HCT116 (cell line): ENCODE measurements around the gene NXT1. TPM values are rescaled to one million over a fixed set of nuclear protein-coding genes. Genes with fewer than 3 reads are reported as not detected.

Experiments
- ATAC-seq: fragments of 200-7000 bp; cut with Tn5 transposase; 2 replicates; pipeline ENCODE4 v1.9.1; 2020; ENCODE audit warnings: mild to moderate bottlenecking, moderate library complexity
- BruUV-seq: library from RNA; stranded (reverse); fragments of 400-500 nt; replicated peaks from 2 replicates; lab custom pipeline; 2021; lab: Mats Ljungman, UMichigan
- CTCF ChIA-PET: fragments of 300-600 bp; sonication (Branson Sonifier 250); formaldehyde crosslinking; loops from one replicate; lab custom pipeline; 2021; ENCODE audit warnings: antibody characterized with exemption; lab: Charles Lee
- POLR2A ChIA-PET: fragments of 300-600, 350-600 bp; sonication (Branson Sonifier 250); formaldehyde crosslinking; loops from one replicate; lab custom pipeline; 2021; ENCODE audit warnings: antibody characterized with exemption; lab: Charles Lee
- RAD21 ChIA-PET, 2 experiments: fragments of 300-600 bp; sonication (Branson Sonifier 250); formaldehyde crosslinking; loops; one replicate each; lab custom pipeline; 2023; ENCODE audit warnings: low total read pairs in 2 of 2; ENCODE audit not compliant: uncharacterized antibody in 2 of 2, unreplicated experiment in 2 of 2, low non-redundant PET in 1 of 2; lab: Charles Lee
- DNase-seq: peaks from one replicate; pipeline ENCODE4 v3.0.0-alpha.2; 2010; ENCODE audit warnings: low read depth, low spot score
- H2AFZ ChIP-seq: fragments of 200-600 bp; shearing (Covaris generic), sonication (generic); 2 replicates; pipeline ENCODE4 v1.6.1; 2017; ENCODE audit warnings: low read depth, mixed run types, mixed read lengths, antibody characterized with exemption, low read length; ENCODE audit not compliant: poor library complexity, severe bottlenecking
- H3K27ac ChIP-seq: 2 replicates; pipeline ENCODE4 v1.5.1; 2012; ENCODE audit warnings: low read depth, low read length
- H3K27me3 ChIP-seq: fragments of 200-600 bp; sonication (generic); 2 replicates; pipeline ENCODE4 v1.6.1; 2016; ENCODE audit warnings: mixed run types, low read length, mixed read lengths; ENCODE audit not compliant: insufficient read depth
- H3K36me3 ChIP-seq, 2 experiments: fragments of 200-500 bp in 1 of 2; fragments of 200-600 bp in 1 of 2; sonication (Bioruptor generic) in 1 of 2; sonication (generic) in 1 of 2; 2 replicates each; pipeline versions ENCODE4 v1.5.1 to v1.6.1; 2014 to 2016; ENCODE audit warnings: low read length in 2 of 2, inconsistent platforms in 1 of 2, mixed read lengths in 1 of 2, mixed run types in 1 of 2; ENCODE audit not compliant: insufficient read depth in 2 of 2, control insufficient read depth in 1 of 2
- H3K4me1 ChIP-seq, 2 experiments: fragments of 200-600 bp in 1 of 2; sonication (generic) in 1 of 2; 2 replicates each; pipeline versions ENCODE4 v1.5.1 to v1.6.1; 2012 to 2017; ENCODE audit warnings: low read length in 2 of 2, inconsistent platforms in 1 of 2, mild to moderate bottlenecking in 1 of 2, mixed read lengths in 1 of 2, mixed run types in 1 of 2, moderate library complexity in 1 of 2; ENCODE audit not compliant: insufficient read depth in 2 of 2, control insufficient read depth in 1 of 2
- H3K4me2 ChIP-seq: fragments of 200-600 bp; sonication (generic); 2 replicates; pipeline ENCODE4 v1.6.1; 2017; ENCODE audit warnings: mixed run types, low read length, mixed read lengths
- H3K4me3 ChIP-seq, 2 experiments: fragments of 200-600 bp in 1 of 2; sonication (generic) in 1 of 2; replicated peaks in 1 of 2; 2 replicates each; pipeline ENCODE4 v1.5.1; 2011 to 2016; ENCODE audit warnings: low read length in 2 of 2, control low read depth in 1 of 2, low read depth in 1 of 2, mild to moderate bottlenecking in 1 of 2, mixed read lengths in 1 of 2, mixed run types in 1 of 2
- H3K79me2 ChIP-seq: fragments of 200-600 bp; sonication (generic); 2 replicates; pipeline ENCODE4 v1.6.1; 2017; ENCODE audit warnings: mild to moderate bottlenecking, mixed run types, low read length, moderate library complexity, mixed read lengths; ENCODE audit not compliant: insufficient read depth
- H3K9ac ChIP-seq: fragments of 200-600 bp; sonication (generic); 2 replicates; pipeline ENCODE4 v1.6.1; 2016; ENCODE audit warnings: low read length, mixed read lengths
- H3K9me2 ChIP-seq: fragments of 200-600 bp; sonication (generic), shearing (Covaris generic); 2 replicates; pipeline ENCODE4 v1.6.1; 2017; ENCODE audit warnings: mixed run types, mild to moderate bottlenecking, moderate library complexity; ENCODE audit not compliant: insufficient read depth
- H3K9me3 ChIP-seq, 2 experiments: fragments of 200-500 bp in 1 of 2; fragments of 200-600 bp in 1 of 2; sonication (Bioruptor generic) in 1 of 2; sonication (generic) in 1 of 2; 2 replicates each; pipeline ENCODE4 v1.6.1; 2014 to 2017; ENCODE audit warnings: low read length in 2 of 2, mixed read lengths in 2 of 2, inconsistent platforms in 1 of 2, low read depth in 1 of 2, mild to moderate bottlenecking in 1 of 2, mixed run types in 1 of 2, moderate library complexity in 1 of 2; ENCODE audit not compliant: control insufficient read depth in 1 of 2, insufficient read depth in 1 of 2
- H4K20me1 ChIP-seq: fragments of 200-600 bp; sonication (generic), shearing (Covaris generic); 2 replicates; pipeline ENCODE4 v1.6.1; 2017; ENCODE audit warnings: mixed run types, mild to moderate bottlenecking, moderate library complexity; ENCODE audit not compliant: insufficient read depth
- CBX3 ChIP-seq: IDR thresholded peaks from 2 replicates; pipeline ENCODE4 v1.6.1; 2012; ENCODE audit warnings: low read depth
- CEBPB ChIP-seq: IDR thresholded peaks from 2 replicates; pipeline ENCODE4 v1.6.1; 2012; ENCODE audit warnings: low read depth
- EGR1 ChIP-seq: IDR thresholded peaks from 2 replicates; pipeline ENCODE4 v1.6.1; 2012; ENCODE audit warnings: low read depth
- EZH2 ChIP-seq: fragments of 200-600 bp; sonication (generic); IDR thresholded peaks from 2 replicates; pipeline ENCODE4 v1.6.1; 2017; ENCODE audit warnings: antibody characterized with exemption, mixed run types
- EZH2phosphoT487 ChIP-seq: fragments of 200-600 bp; IDR thresholded peaks from 2 replicates; pipeline ENCODE4 v1.6.1; 2018; ENCODE audit warnings: antibody characterized with exemption, borderline replicate concordance
- FOSL1 ChIP-seq: IDR thresholded peaks from 2 replicates; pipeline ENCODE4 v1.6.1; 2012; ENCODE audit warnings: low read depth
- MAX ChIP-seq: IDR thresholded peaks from 2 replicates; pipeline ENCODE4 v1.6.1; 2012
- POLR2A ChIP-seq: IDR thresholded peaks from 2 replicates; pipeline ENCODE4 v1.7.0; 2011; ENCODE audit warnings: borderline replicate concordance; ENCODE audit not compliant: insufficient read depth, insufficient read length; ENCODE audit errors: extremely low read depth
- POLR2AphosphoS5 ChIP-seq: IDR thresholded peaks from 2 replicates; pipeline ENCODE4 v1.6.1; 2011; ENCODE audit warnings: mild to moderate bottlenecking, low read depth, low read length, moderate library complexity
- SRF ChIP-seq: IDR thresholded peaks from 2 replicates; pipeline ENCODE4 v1.6.1; 2012; ENCODE audit warnings: low read depth
- TCF7L2 ChIP-seq: IDR thresholded peaks from 2 replicates; pipeline ENCODE4 v1.7.0; 2011; ENCODE audit warnings: borderline replicate concordance, inconsistent platforms; ENCODE audit not compliant: insufficient read depth, insufficient read length; ENCODE audit errors: extremely low read depth
- ZFX ChIP-seq: fragments of 450-650 bp; IDR thresholded peaks from 2 replicates; pipeline ENCODE4 v1.6.1; 2017
- ZNF274 ChIP-seq: fragments of 200-500 bp; sonication (Bioruptor generic); IDR thresholded peaks from 2 replicates; pipeline ENCODE4 v1.6.1; 2014; ENCODE audit warnings: mild to moderate bottlenecking, low read depth, low read length, inconsistent platforms
- intact Hi-C: fragments of 100-400 bp; cut with micrococcal nuclease; formaldehyde crosslinking; loops from 2 replicates; pipeline ENCODE4 v1.10.0; 2022
- total RNA-seq: library from RNA; stranded (reverse); gene quantifications from one replicate; pipeline ENCODE4 v1.2.1, GENCODE V29; 2021; ENCODE audit not compliant: unreplicated experiment
- TF ChIP-seq, protein P1 (sequence below): IDR thresholded peaks from 2 replicates; pipeline ENCODE4 v1.6.1; 2011; ENCODE audit warnings: mild to moderate bottlenecking, low read length, moderate library complexity; ENCODE audit not compliant: insufficient replicate concordance; ENCODE audit errors: extremely low read depth
- TF ChIP-seq, protein P2 (sequence below), 3 experiments: fragments of 200-600 bp in 1 of 3; sonication (generic) in 1 of 3; IDR thresholded peaks in 2 of 3; conservative IDR thresholded peaks in 1 of 3; 2 replicates each; pipeline ENCODE4 v1.5.1; 2012 to 2017; ENCODE audit warnings: low read depth in 2 of 3, low read length in 2 of 3, antibody characterized with exemption in 1 of 3, borderline replicate concordance in 1 of 3, control low read depth in 1 of 3, mild to moderate bottlenecking in 1 of 3, mixed read lengths in 1 of 3, mixed run types in 1 of 3, moderate library complexity in 1 of 3; ENCODE audit not compliant: insufficient read depth in 1 of 3

The NXT1 gene
- total RNA-seq, 1 experiment from 2014 or later = 29.9 TPM

DNA sequence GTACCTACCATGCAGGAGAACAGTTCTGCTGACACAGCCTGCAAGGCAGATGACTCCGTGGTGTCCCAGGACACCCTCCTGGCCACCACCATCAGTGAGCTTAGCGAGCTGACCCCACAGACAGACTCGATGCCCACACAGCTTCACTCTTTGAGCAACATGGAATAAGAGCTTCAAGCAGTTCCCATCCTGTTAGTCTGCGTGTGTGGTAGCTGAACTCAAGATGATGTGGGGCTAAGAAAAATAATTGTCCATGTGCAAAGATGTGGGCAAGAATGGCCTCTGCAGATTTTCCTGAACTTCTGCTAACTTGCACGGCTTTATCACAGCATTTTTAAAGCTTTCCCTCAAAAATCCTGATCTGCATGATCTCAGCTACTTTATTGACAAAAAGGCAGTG lies 19.7 kb downstream of the NXT1 start:
- POLR2A ChIA-PET = no interaction called here
- no peak overlapping the region for H3K4me3 ChIP-seq
- no peaks in the 10 kb centered on the region for H3K27me3 ChIP-seq
- H3K4me1 ChIP-seq = peaks cover 0 to 5% of the 10 kb centered on the region in 2 experiments; a peak in 1 of 4 replicates
- peaks cover 32% of the 10 kb centered on the region for H3K79me2 ChIP-seq
- RAD21 ChIA-PET = no interaction called here
- no peak overlapping the region for H2AFZ ChIP-seq
- peaks cover 27 to 46% of the 10 kb centered on the region in 2 experiments; a peak in 3 of 4 replicates for H3K36me3 ChIP-seq
- no peak overlapping the region for H3K4me2 ChIP-seq
- no peaks in the 10 kb centered on the region; the same call in 1 of the 2 replicates for H4K20me1 ChIP-seq
- H3K27ac ChIP-seq = no peak overlapping the region
- no peak for DNase-seq
- H3K9me3 ChIP-seq = no peaks in the 10 kb centered on the region
- H3K9ac ChIP-seq = no peak overlapping the region
- no peak for ATAC-seq
- no peak for TF ChIP-seq MAX
- no peak for TF ChIP-seq CEBPB
- no peak for TF ChIP-seq EZH2
- TF ChIP-seq, protein P1, sequence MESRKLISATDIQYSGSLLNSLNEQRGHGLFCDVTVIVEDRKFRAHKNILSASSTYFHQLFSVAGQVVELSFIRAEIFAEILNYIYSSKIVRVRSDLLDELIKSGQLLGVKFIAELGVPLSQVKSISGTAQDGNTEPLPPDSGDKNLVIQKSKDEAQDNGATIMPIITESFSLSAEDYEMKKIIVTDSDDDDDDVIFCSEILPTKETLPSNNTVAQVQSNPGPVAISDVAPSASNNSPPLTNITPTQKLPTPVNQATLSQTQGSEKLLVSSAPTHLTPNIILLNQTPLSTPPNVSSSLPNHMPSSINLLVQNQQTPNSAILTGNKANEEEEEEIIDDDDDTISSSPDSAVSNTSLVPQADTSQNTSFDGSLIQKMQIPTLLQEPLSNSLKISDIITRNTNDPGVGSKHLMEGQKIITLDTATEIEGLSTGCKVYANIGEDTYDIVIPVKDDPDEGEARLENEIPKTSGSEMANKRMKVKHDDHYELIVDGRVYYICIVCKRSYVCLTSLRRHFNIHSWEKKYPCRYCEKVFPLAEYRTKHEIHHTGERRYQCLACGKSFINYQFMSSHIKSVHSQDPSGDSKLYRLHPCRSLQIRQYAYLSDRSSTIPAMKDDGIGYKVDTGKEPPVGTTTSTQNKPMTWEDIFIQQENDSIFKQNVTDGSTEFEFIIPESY = no peak
- TF ChIP-seq EGR1 = no peak
- TF ChIP-seq EZH2phosphoT487 = no peak
- TF ChIP-seq CBX3 = no peak
- TF ChIP-seq POLR2A = no peak
- TF ChIP-seq TCF7L2 = no peak
- no peak for TF ChIP-seq ZFX
- no peak for TF ChIP-seq POLR2AphosphoS5
- no peak for TF ChIP-seq ZNF274
- TF ChIP-seq FOSL1 = no peak
- TF ChIP-seq SRF = no peak
- TF ChIP-seq, protein P2, sequence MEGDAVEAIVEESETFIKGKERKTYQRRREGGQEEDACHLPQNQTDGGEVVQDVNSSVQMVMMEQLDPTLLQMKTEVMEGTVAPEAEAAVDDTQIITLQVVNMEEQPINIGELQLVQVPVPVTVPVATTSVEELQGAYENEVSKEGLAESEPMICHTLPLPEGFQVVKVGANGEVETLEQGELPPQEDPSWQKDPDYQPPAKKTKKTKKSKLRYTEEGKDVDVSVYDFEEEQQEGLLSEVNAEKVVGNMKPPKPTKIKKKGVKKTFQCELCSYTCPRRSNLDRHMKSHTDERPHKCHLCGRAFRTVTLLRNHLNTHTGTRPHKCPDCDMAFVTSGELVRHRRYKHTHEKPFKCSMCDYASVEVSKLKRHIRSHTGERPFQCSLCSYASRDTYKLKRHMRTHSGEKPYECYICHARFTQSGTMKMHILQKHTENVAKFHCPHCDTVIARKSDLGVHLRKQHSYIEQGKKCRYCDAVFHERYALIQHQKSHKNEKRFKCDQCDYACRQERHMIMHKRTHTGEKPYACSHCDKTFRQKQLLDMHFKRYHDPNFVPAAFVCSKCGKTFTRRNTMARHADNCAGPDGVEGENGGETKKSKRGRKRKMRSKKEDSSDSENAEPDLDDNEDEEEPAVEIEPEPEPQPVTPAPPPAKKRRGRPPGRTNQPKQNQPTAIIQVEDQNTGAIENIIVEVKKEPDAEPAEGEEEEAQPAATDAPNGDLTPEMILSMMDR (IDR thresholded peaks at IDR 0.05 in 2 of 3, conservative IDR thresholded peaks at IDR 0.05 in 1 of 3; ENCODE audit: borderline replicate concordance in 1 of 3, insufficient read depth in 1 of 3, low read depth in 2 of 3, low read length in 2 of 3) = no peak
- CTCF ChIA-PET = no interaction called here
- H3K9me2 ChIP-seq = no peaks in the 10 kb centered on the region
- BruUV-seq = no TSS peak
- intact Hi-C loops = no loop called here
